Tibial nerve (tissue), 4 donors: ENCODE data around the gene MBD5. TPM values are rescaled to one million over a fixed set of nuclear protein-coding genes. Genes with fewer than 3 reads are reported as not detected.

ENCODE experiments used
- DNase-seq, 2 donors: peaks; one replicate each; pipeline ENCODE4 v3.0.0-alpha.2; 2019; ENCODE audit warnings: low spot score in 2 of 2
- H3K27ac ChIP-seq, 4 donors: fragments of 200-600 bp; sonication (generic) in 3 of 4; one replicate each; pipeline ENCODE4 v1.5.1; 2017 to 2019; ENCODE audit warnings: mild to moderate bottlenecking in 1 of 4
- H3K27me3 ChIP-seq, 2 donors: fragments of 200-600 bp; sonication (generic) in 1 of 2; one replicate each; pipeline versions ENCODE4 v1.5.1 to v1.6.0; 2017 to 2019
- H3K36me3 ChIP-seq, 3 donors: fragments of 200-600 bp; sonication (generic); one replicate each; pipeline ENCODE4 v1.5.1; 2018 to 2019
- H3K4me1 ChIP-seq, 4 donors: fragments of 200-600 bp; sonication (generic) in 3 of 4; one replicate each; pipeline ENCODE4 v1.5.1; 2017 to 2019
- H3K4me3 ChIP-seq, 4 donors: fragments of 200-600 bp; sonication (generic) in 3 of 4; one replicate each; pipeline ENCODE4 v1.5.1; 2017 to 2019; ENCODE audit warnings: mild to moderate bottlenecking in 1 of 4, moderate library complexity in 1 of 4
- H3K9me3 ChIP-seq, 4 donors: fragments of 200-600 bp; sonication (generic) in 3 of 4; one replicate each; pipeline ENCODE4 v1.5.1; 2017 to 2019
- EP300 ChIP-seq, 2 donors: sonication (generic); formaldehyde crosslinking; IDR thresholded peaks; one replicate each; pipeline ENCODE4 v1.6.1; 2017; ENCODE audit warnings: antibody characterized with exemption in 2 of 2, mild to moderate bottlenecking in 1 of 2
- POLR2A ChIP-seq, 2 donors: fragments of 450-650 bp; IDR thresholded peaks; one replicate each; pipeline ENCODE4 v1.6.1; 2017; ENCODE audit warnings: antibody characterized with exemption in 2 of 2, mild to moderate bottlenecking in 2 of 2, moderate library complexity in 2 of 2
- WGBS, 2 donors: methylation state at CpG; one replicate each; pipeline ENCODE4 v1.1.5; 2018; 5-methylcytosine and 5-hydroxymethylcytosine counted together
- total RNA-seq, 4 donors: library from RNA; depleted of rRNA; stranded (reverse); fragments of >200 nt; gene quantifications; one replicate each; pipeline ENCODE4 v1.1.0, GENCODE V29; 2016
- TF ChIP-seq, protein P1 (sequence below), 5 experiments: fragments of 200-600 bp in 3 of 5; fragments of 450-650 bp in 2 of 5; sonication (generic) in 3 of 5; IDR thresholded peaks; one replicate each; pipeline ENCODE4 v1.5.1; 2016 to 2019; ENCODE audit warnings: antibody characterized with exemption in 5 of 5, mild to moderate bottlenecking in 3 of 5, moderate library complexity in 2 of 5

MBD5 gene
- total RNA-seq, 4 donors from 2014 or later: 28.5 to 46.5 (median 40.9) TPM

DNA sequence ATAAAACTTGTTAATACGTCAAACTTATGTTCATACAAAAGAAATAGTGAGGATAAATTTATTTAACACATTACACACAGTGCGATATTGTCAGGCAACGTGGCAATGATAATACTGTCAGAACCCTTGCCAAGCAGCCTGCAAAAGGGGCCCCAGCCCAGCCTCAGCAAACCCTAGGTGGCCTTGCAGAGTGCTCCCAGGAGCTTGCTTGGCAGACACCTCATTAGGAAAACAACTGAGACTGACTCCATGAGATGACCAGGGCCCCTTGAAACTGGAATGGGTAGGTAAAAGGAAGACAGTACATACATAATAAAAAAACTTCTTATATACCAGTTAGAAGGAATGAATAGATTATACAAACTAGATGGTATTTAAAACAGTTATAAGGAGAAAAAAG is 487.1 kb downstream of the MBD5 start:
- H3K27me3 ChIP-seq: no peaks in the 10 kb centered on the region
- 79 to 87% methylated on average over 3 of the region's 3 CpGs for WGBS, 2 donors

DNA sequence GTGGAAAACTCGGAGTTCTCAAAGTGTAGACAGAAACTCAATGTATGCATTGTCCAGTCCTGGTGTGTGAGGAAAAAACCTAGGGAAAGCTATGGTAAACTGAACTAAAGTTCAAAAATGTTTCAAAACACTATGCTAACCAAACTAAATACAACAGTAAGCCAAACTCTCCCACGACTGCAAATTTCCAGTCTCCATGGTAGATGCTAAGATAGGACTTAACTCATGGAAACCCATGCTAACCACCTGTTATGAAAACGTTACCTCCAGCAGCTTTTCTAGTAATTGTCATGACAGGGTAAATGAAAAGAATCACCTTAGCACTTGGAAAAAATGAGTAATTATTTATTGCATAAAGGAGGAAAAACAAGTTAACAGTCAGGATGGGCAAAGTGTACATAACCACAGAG is 488.0 kb downstream of the MBD5 start:
- peak overlapping the region in 2 of 4 donors; percentile 36 to 44 for H3K4me3 ChIP-seq
- peaks cover 0 to 10% (median 0%) of the 10 kb centered on the region in 3 donors for H3K36me3 ChIP-seq
- no peak for DNase-seq
- no peaks in the 10 kb centered on the region for H3K9me3 ChIP-seq
- no peak overlapping the region for H3K27ac ChIP-seq
- 45 to 54% methylated on average over 3 of the region's 3 CpGs for WGBS, 2 donors
- H3K27me3 ChIP-seq: no peaks in the 10 kb centered on the region
- TF ChIP-seq, protein P1, sequence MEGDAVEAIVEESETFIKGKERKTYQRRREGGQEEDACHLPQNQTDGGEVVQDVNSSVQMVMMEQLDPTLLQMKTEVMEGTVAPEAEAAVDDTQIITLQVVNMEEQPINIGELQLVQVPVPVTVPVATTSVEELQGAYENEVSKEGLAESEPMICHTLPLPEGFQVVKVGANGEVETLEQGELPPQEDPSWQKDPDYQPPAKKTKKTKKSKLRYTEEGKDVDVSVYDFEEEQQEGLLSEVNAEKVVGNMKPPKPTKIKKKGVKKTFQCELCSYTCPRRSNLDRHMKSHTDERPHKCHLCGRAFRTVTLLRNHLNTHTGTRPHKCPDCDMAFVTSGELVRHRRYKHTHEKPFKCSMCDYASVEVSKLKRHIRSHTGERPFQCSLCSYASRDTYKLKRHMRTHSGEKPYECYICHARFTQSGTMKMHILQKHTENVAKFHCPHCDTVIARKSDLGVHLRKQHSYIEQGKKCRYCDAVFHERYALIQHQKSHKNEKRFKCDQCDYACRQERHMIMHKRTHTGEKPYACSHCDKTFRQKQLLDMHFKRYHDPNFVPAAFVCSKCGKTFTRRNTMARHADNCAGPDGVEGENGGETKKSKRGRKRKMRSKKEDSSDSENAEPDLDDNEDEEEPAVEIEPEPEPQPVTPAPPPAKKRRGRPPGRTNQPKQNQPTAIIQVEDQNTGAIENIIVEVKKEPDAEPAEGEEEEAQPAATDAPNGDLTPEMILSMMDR (IDR thresholded peaks at IDR 0.05): no peak
- no peak for TF ChIP-seq EP300 (IDR thresholded peaks at IDR 0.05)
- TF ChIP-seq POLR2A (IDR thresholded peaks at IDR 0.05): no peak
- peaks cover 0 to 4% (median 0%) of the 10 kb centered on the region in 4 donors for H3K4me1 ChIP-seq

More for the DNA sequence above, 487.1 kb downstream of the MBD5 start:
- Histone ChIP-seq H3K27ac (no peak overlapping the region), H3K36me3 (peaks cover 0 to 4% (median 0%) of the 10 kb centered on the region in 3 donors), H3K4me3 (no peak overlapping the region), H3K4me1 (peaks cover 0 to 4% (median 0%) of the 10 kb centered on the region in 4 donors), H3K9me3 (no peaks in the 10 kb centered on the region)
- TF ChIP-seq, protein P1 (IDR thresholded peaks at IDR 0.05): no peak
- TF ChIP-seq POLR2A (IDR thresholded peaks at IDR 0.05): no peak
- no peak for TF ChIP-seq EP300 (IDR thresholded peaks at IDR 0.05)
- DNase-seq: no peak

DNA sequence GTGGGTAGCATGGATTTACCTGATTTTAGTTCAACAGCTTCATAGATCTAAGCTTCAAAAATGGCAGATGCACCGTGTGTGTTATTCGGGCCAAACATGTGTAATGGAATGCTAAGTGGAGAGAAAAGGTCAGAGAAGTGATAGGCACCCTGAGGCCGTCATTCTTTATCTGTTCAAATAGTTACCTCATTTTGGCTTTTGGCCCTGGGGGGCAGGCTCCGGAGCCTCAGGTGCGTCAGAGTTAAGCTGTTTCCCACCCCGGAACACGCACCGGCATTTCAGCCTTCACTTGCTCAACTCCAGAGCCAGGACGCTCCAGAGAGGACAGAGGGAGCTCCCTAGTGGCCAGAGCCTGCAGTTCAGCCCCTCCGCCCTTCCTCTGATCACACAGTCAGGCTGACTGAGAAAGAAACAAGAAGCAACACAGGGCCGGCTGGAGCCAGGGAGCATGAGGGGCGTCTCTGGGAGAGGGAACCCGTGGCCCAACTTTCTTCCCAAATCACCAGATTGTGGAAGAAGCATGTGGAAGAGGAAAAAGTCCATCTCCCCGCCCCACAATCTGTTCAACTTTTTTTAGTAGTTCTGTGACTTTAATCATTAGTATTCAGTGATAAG is 488.5 kb downstream of the MBD5 start:
- TF ChIP-seq, protein P1 (IDR thresholded peaks at IDR 0.05): peak; percentile 80 to 86 (median 82)
- TF ChIP-seq POLR2A (IDR thresholded peaks at IDR 0.05) (no peak), EP300 (IDR thresholded peaks at IDR 0.05) (no peak)
- WGBS, 2 donors: 7 to 9% methylated on average over 14 of the region's 14 CpGs
- Histone ChIP-seq H3K36me3 (peaks cover 0 to 13% (median 0%) of the 10 kb centered on the region in 3 donors), H3K27me3 (no peaks in the 10 kb centered on the region), H3K27ac (no peak overlapping the region), H3K4me3 (peak overlapping the region in 2 of 4 donors; percentile 36 to 44), H3K9me3 (no peaks in the 10 kb centered on the region), H3K4me1 (peaks cover 0 to 4% (median 0%) of the 10 kb centered on the region in 4 donors)
- DNase-seq: peak; percentile 65 to 77

DNA sequence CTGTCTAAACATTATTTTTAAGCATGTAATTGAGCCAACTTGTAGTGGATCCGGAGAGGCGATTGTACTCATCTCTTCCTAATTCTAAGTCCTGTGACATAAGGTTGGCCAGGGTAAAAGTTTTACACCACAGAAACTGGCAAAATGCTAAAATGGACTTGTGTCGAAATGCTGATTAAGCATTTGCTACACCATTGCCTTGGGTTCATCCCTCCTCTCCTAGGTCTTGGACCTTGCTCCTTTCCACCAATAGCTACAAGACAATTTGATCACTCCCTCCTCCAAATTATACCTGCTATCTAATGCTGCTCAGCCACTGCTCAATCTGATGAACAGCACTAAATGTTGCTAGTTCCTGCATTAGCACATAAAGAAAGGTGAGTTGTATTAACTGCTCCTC is 491.0 kb downstream of the MBD5 start:
- WGBS, 2 donors: 90 to 92% methylated on average over 3 of the region's 3 CpGs
- no peaks in the 10 kb centered on the region for H3K9me3 ChIP-seq
- peaks cover 0 to 4% (median 0%) of the 10 kb centered on the region in 4 donors for H3K4me1 ChIP-seq
- H3K27me3 ChIP-seq: no peaks in the 10 kb centered on the region
- H3K36me3 ChIP-seq: peaks cover 0 to 17% (median 0%) of the 10 kb centered on the region in 3 donors
- H3K27ac ChIP-seq: no peak overlapping the region
- TF ChIP-seq EP300 (IDR thresholded peaks at IDR 0.05): no peak
- TF ChIP-seq POLR2A (IDR thresholded peaks at IDR 0.05): no peak
- TF ChIP-seq, protein P1 (IDR thresholded peaks at IDR 0.05): no peak
- no peak for DNase-seq
- H3K4me3 ChIP-seq: no peak overlapping the region

DNA sequence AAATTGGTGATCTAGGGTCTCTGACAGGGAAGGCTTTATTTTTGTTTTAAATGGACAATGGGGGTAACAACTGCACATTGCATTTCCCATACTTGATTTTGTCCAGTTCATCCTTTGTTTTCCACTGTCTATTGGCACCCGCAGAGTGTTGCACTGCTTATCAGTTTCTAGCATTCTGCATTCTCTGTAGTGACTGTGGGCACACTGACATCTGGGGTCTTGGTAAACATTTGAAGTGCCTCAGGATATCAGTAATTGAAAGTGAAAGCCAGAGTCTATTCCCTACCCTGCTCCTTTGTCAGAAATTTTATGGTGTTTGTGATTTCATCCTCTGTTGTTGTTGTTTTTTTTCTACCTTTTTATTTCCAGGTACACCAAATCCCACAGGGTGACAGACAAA is 491.6 kb downstream of the MBD5 start:
- 81 to 92% methylated on average over 1 of the region's 1 CpG for WGBS, 2 donors
- Histone ChIP-seq H3K9me3 (no peaks in the 10 kb centered on the region), H3K4me1 (peaks cover 0 to 4% (median 0%) of the 10 kb centered on the region in 4 donors), H3K27ac (no peak overlapping the region), H3K4me3 (no peak overlapping the region), H3K36me3 (peaks cover 0 to 17% (median 0%) of the 10 kb centered on the region in 3 donors), H3K27me3 (no peaks in the 10 kb centered on the region)
- DNase-seq: no peak
- TF ChIP-seq, protein P1 (IDR thresholded peaks at IDR 0.05): no peak
- TF ChIP-seq POLR2A (IDR thresholded peaks at IDR 0.05) (no peak), EP300 (IDR thresholded peaks at IDR 0.05) (no peak)
